Measurements from ENCODE around the gene CSK. TPM values are rescaled to one million over a fixed set of nuclear protein-coding genes. Genes with fewer than 3 reads are reported as not detected.

The CSK gene
- total and polyA plus RNA-seq, 2 of the 8 experiments (the other 6 are each of a cell fraction or from before 2014, with no cell fraction given), result 13.7 to 50.2 TPM

GRCh38 chr15:74786551-74787165 is 4.8 kb downstream of the CSK start (continued):
- no peak for TF ChIP-seq SP2 (IDR thresholded peaks at IDR 0.05; ENCODE audit: low read length)
- no peak for TF ChIP-seq YY1 (IDR thresholded peaks at IDR 0.05; ENCODE audit: low read depth, low read length)
- TF ChIP-seq POLR2AphosphoS5 (IDR thresholded peaks at IDR 0.05; ENCODE audit: low read depth, low read length), result no peak
